Measurements from ENCODE around the gene NEK3. TPM values are rescaled to one million over a fixed set of nuclear protein-coding genes. Genes with fewer than 3 reads are reported as not detected.
"Not testable (repeated sequence)": the region's sequence is repeated elsewhere in the genome, so short reads cannot be mapped to it uniquely, and the experiment has no call there.

The NEK3 gene
- total and polyA plus RNA-seq, 7 donors: 8.7 to 26.5 (median 21.0) TPM

GRCh38 chr13:52109116-52109670 lies 50.2 kb downstream of the NEK3 start:
- intact Hi-C loops (cut with DNase I): no loop called here
- H3K27me3 ChIP-seq: no peaks in the 10 kb centered on the region
- 80 to 88% methylated on average over 1 of the region's 1 CpG for WGBS, 2 donors
- H3K9me3 ChIP-seq: no peaks in the 10 kb centered on the region
- DNase-seq: no peak
- no peak overlapping the region for H3K27ac ChIP-seq
- TF ChIP-seq POLR2A (IDR thresholded peaks at IDR 0.05) (no peak), POLR2AphosphoS5 (IDR thresholded peaks at IDR 0.05) (no peak), EP300 (IDR thresholded peaks at IDR 0.05) (no peak)
- TF ChIP-seq, protein P1, sequence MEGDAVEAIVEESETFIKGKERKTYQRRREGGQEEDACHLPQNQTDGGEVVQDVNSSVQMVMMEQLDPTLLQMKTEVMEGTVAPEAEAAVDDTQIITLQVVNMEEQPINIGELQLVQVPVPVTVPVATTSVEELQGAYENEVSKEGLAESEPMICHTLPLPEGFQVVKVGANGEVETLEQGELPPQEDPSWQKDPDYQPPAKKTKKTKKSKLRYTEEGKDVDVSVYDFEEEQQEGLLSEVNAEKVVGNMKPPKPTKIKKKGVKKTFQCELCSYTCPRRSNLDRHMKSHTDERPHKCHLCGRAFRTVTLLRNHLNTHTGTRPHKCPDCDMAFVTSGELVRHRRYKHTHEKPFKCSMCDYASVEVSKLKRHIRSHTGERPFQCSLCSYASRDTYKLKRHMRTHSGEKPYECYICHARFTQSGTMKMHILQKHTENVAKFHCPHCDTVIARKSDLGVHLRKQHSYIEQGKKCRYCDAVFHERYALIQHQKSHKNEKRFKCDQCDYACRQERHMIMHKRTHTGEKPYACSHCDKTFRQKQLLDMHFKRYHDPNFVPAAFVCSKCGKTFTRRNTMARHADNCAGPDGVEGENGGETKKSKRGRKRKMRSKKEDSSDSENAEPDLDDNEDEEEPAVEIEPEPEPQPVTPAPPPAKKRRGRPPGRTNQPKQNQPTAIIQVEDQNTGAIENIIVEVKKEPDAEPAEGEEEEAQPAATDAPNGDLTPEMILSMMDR (IDR thresholded peaks at IDR 0.05): no peak
- no peak overlapping the region for H3K4me3 ChIP-seq
- no peaks in the 10 kb centered on the region for H3K4me1 ChIP-seq
- no peaks in the 10 kb centered on the region for H3K36me3 ChIP-seq

DNA sequence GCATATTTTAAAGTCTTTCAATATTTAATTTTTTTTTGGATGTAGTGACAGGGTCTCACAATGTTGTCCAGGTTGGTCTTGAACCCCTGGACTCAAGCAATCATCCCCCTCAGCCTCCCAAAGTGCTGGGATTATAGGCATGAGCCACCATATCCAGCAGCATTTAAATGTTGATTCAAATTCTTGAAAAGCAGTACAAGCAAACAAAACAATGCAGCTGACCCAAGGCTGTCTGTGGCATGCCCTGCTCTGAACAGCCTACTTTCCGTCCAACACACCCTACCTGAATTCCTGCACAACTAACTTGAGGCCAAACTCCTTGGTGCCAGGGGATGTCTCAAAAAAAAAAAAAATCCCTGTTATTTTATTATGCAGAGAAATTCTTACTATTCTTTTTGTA lies 53.6 kb downstream of the NEK3 start:
- Histone ChIP-seq H3K27me3 (no peaks in the 10 kb centered on the region), H3K4me3 (no peak overlapping the region), H3K27ac (no peak overlapping the region), H3K9me3 (no peaks in the 10 kb centered on the region), H3K36me3 (no peaks in the 10 kb centered on the region), H3K4me1 (no peaks in the 10 kb centered on the region)
- WGBS, 2 donors: 84 to 97% methylated on average over 1 of the region's 1 CpG
- TF ChIP-seq POLR2A (IDR thresholded peaks at IDR 0.05) (no peak), POLR2AphosphoS5 (IDR thresholded peaks at IDR 0.05) (no peak), EP300 (IDR thresholded peaks at IDR 0.05) (no peak)
- TF ChIP-seq, protein P1 (IDR thresholded peaks at IDR 0.05): no peak
- DNase-seq: no peak
- intact Hi-C loops (cut with DNase I): no loop called here

DNA sequence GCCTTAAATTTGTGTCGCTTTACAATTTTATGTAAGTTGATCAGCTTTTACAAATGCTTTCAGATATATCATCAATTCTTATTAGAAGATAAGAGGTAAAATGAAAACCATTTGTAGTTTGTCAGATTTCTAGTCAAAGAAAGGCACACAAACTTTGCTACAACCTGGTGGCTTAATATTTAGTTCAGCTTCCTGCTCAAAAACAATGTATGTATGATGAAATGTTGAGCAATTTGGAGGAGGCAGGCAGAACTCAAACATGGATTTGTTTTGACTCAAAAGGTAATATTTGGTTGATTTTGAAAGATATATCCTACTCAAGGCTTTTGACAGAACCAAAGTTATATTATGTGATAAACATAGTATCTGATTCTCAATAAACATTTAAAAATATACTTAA lies 54.8 kb downstream of the NEK3 start:
- WGBS, 2 donors: 96 to 98% methylated on average over 1 of the region's 1 CpG
- Histone ChIP-seq H3K4me1 (no peaks in the 10 kb centered on the region), H3K27ac (no peak overlapping the region), H3K27me3 (no peaks in the 10 kb centered on the region), H3K36me3 (no peaks in the 10 kb centered on the region), H3K9me3 (no peaks in the 10 kb centered on the region), H3K4me3 (no peak overlapping the region)
- no peak for TF ChIP-seq POLR2AphosphoS5 (IDR thresholded peaks at IDR 0.05)
- TF ChIP-seq, protein P1 (IDR thresholded peaks at IDR 0.05): no peak
- no peak for TF ChIP-seq EP300 (IDR thresholded peaks at IDR 0.05)
- no peak for TF ChIP-seq POLR2A (IDR thresholded peaks at IDR 0.05)
- intact Hi-C loops (cut with DNase I): no loop called here
- no peak for DNase-seq

DNA sequence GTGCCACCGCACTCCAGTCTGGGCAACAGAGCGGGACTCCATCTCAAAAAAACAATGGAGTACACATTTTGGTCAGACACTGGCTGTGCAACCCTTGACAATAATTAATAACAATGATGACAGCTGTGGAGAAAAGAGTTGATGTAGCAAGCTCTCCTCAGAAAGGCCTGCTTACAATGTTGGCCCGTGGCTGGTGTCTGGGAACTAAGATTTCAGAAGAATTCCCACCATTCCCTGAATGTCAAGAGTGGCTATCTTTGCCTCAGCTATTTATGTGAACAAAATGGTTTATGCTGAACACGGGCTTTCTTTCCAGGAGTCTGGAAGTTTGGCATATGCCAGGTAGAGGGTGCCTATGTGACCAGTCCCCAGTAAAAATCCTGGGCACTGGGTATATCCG lies 56.0 kb downstream of the NEK3 start:
- no peaks in the 10 kb centered on the region for H3K9me3 ChIP-seq
- intact Hi-C loops (cut with DNase I): no loop called here
- WGBS, 2 donors: 91 to 94% methylated on average over 5 of the region's 5 CpGs
- H3K4me1 ChIP-seq: no peaks in the 10 kb centered on the region
- no peak for TF ChIP-seq EP300 (IDR thresholded peaks at IDR 0.05)
- TF ChIP-seq POLR2AphosphoS5 (IDR thresholded peaks at IDR 0.05): no peak
- no peak for TF ChIP-seq POLR2A (IDR thresholded peaks at IDR 0.05)
- TF ChIP-seq, protein P1 (IDR thresholded peaks at IDR 0.05): no peak
- DNase-seq: no peak
- no peak overlapping the region for H3K27ac ChIP-seq
- no peaks in the 10 kb centered on the region for H3K36me3 ChIP-seq
- no peak overlapping the region for H3K4me3 ChIP-seq
- H3K27me3 ChIP-seq: no peaks in the 10 kb centered on the region

DNA sequence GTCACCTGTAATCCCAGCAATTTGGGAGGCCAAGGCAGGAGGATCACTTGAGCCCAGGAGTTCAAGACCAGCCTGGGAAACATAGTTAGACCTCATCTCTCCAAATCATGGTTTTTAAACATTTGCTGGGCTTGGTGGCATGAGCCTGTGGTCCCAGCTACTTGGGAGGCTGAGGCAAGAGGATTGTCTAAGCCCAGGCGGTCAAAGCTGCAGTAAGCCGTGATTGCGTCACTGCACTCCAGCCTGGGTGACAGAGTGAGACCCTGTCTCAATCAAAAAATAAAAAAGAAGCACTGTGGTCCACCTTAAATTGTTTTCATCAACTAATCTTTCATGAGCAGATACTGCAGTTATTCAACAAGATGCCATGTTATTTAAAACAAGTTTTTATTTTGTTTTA lies 57.0 kb downstream of the NEK3 start:
- H3K4me1 ChIP-seq; H3K27me3 ChIP-seq; DNase-seq; H3K4me3 ChIP-seq; intact Hi-C loops (cut with DNase I); H3K36me3 ChIP-seq; H3K9me3 ChIP-seq; H3K27ac ChIP-seq: not testable (repeated sequence)
- WGBS, 2 donors: 91 to 98% methylated on average over 3 of the region's 3 CpGs

Data from sigmoid colon (tissue), 7 donors.